HG02970 (cell line): ENCODE measurements around the gene ARHGAP26.
A peak's percentile ranks its signal among the peaks of the same experiment; 100 is the strongest.

Source experiments
- ATAC-seq: cut with Tn5 transposase; IDR thresholded peaks from one replicate; pipeline ENCODE4 v1.9.1; 2021; ENCODE audit warnings: mild to moderate bottlenecking, moderate library complexity, moderate number of reproducible peaks; ENCODE audit not compliant: unreplicated experiment, low FRiP score

The ARHGAP26 gene

DNA sequence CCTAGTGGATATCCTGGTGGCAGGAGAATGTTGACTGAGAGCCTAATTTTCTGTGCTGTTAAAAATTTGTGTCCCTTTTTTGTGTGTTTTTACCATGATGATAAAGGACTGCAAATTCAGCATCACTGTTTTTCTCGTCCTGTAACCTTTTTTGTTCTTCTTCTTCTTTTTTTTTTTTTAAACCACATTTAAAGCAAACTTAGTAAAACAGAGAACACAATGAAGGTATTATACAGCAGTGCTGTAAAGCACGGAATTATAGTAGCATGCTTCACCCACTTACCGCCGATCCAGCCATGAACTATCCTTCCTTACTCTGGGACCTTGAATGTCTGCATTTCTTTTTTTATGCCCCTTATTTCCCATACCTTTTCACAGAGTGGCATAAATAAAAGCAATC, 280.0 kb downstream of the ARHGAP26 start:
- no peak for ATAC-seq

DNA sequence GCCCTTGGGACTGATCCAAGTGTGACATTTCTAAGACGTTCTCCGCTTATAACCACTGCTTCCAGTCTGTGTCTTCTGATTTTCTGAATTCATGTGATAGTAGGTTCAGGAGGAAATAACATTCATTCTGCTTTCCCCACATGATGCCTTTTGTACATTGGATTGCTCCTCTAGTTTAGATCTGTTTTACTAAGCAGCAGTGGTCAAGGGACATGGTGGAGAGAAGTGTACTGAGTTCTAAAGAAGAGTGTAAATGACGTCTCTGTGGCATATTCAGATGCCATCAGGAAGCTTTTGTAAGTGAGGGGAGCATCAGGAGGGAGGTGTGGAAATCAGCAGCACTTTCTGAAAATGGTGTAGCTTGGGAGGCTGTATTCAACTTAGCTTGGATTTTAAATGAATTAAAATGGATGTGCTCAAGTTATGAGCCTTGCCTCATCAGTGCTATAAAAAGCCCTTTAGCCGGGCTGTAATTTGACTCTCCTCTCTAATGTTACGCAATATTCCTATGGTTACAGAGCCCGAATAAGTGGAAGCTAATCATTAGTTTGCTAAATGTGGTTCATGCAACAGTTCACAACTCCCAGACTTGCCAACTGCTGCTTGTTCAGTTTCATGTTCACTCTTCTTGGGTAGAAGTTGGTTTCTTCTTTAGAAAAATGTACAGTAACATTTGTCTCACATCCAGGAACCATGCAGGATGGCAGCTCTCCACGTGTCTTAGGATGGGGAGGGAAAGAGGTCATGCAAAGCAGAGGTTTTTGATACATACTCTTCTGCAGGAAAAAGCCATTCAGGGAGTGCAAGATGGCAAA, 281.3 kb downstream of the ARHGAP26 start:
- no peak for ATAC-seq

DNA sequence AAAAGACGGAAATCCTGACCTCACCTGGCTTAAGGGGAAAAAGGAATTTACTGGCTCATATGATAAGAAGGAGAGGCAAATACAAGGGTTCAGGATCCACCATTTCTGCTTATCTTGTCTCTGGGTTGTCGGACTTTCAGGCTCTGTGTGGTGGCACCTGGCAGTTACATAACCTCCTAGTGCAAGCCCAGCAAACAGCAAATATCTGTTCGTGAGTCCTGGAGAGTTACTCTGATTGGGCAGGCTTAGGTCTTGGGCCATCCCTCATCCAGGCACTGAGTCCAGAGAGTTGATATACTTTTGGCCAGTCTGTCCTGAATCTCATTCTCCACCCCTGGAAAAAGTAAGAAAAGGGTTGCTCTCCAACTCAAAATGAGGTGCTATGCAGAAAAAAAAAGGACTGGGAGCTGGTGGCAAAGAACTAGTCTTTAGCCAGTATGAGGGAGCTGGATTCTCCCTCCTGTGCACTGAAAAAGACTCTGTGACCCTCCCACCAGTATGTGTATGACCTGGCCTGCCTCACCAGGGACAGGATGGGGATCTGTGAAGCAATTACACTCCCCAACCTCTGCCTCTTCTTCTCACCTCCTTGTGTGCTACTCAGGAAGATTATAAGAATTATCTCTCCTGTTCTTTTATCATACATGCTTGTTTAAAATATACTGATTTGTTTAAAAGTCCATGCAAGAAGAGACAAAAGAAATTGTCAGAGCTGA, 282.9 kb downstream of the ARHGAP26 start:
- ATAC-seq, result no peak

DNA sequence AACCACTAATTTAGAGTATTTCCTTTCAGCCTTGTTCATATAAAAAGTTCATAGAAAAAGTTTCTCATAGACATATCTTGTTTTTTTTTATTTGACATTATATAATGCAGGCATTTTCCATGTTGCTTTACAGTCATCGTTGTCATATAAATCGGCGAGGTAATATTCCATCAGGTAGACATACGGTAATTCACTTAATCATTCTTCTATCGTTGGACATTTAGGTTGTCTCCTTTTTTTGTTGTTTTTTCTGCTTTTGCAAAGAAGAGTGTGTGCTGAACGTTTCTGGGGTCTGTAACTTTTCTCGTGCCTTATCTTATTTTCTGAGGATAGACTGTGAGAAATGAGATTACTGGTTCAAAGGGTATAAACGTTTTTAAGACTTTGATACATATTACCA, 283.6 kb downstream of the ARHGAP26 start:
- ATAC-seq, result no peak

DNA sequence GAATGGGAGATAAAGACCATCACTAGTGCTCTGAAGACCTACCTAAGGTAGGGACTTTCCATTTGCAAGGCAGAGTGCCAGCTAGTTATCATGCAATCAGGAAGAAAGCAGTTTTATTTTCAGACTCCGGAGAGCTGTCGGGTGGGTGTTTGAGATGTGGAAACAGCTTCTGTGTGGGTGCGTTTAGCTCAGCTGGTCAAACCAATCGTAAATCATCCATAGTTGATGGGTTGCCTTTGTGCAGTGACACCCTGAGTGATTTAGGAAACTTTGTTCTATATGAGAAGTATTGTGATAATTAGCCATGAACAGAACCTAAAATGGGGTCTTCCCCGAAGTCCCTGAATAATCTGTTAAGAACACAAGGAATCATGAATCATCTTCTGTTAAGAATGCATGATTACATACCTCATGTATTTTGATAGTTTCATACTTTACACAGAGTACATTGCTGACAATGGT, 284.3 kb downstream of the ARHGAP26 start:
- ATAC-seq, result no peak

DNA sequence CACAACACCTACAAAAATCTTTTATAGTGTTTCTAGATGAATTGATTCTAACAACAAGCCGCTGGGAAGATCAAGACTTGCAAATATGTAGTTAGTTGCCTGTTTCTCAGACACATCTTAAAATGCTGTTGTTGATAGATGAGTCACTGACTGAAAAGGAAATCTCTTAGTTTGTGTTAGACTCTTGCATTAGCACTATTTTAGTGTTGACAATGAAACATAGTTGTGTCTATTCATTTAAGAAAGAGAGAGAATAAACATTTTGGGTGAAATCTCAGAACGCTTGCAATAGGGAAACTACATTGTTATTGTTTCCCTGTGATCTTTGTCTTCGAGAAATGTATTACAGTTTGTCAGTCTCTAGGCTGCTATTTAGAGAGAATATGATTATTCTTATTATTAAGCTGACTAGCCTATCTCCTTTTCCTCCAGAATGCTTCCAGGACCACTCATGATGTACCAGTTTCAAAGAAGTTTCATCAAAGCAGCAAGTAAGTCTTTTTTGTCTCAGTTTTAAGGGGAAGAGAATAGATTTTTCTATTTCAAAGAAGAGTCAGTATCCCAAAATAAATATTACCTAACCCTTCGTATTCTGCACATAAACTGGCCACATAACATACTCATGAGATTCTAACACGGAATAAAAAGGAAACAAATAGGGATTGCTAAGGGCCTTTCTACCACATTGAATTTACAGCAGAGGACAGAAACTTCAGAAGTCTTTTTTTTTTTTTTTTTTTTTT, 285.6 kb downstream of the ARHGAP26 start:
- ATAC-seq, result no peak

DNA sequence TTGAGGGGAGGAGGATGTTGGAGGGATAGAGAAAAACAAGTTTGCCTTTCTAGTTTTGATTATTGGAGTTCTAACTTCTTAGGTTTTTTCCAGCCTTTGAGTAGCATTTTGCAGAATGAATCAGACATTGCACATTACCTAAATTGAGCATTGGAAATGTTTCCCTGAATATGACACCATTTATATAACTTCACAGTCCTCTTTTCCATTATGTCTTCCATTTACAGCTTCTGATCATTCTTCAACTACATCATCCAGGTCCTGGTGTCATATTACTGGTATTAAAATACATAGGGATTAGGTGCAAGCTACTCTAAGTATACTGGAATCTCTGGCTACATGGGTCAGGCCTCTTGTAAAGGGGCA, 286.1 kb downstream of the ARHGAP26 start:
- ATAC-seq, result no peak

DNA sequence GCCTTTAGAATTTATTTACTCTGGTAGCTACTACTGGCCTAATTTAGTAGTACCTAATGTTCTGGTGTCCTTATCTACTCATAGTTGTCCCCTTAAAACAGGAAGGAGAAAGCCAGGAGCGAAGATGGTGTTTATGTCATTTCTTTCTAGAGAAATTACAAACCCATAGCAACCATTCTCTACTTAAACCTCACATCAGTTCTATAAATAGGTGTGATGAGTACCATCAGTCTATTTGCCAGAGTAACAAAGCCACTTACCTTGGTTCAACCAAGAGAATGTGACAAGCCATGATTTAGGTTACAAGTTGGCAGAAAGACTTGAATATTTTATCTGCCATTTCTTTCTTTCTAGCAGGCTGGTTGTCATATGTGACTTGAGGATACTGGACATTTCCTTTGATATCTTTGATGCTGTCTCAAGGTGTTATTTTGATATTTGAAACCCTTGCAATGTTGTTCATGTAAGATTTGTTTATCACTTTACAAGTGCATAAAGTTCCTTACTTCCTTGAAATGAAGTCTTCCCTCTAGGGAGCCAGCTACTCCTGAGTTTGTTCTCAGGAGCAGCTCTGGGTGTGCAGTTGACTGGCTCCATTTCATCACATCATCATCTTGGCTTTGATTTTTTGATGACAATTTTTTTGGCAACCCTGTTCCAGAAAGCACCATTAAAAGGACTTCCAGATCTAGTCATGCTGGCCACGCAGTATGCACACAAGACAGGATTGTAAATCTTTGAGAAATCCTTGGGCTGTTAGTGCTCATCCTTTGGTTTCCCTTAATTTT, 286.8 kb downstream of the ARHGAP26 start:
- ATAC-seq, result peak; percentile 42

DNA sequence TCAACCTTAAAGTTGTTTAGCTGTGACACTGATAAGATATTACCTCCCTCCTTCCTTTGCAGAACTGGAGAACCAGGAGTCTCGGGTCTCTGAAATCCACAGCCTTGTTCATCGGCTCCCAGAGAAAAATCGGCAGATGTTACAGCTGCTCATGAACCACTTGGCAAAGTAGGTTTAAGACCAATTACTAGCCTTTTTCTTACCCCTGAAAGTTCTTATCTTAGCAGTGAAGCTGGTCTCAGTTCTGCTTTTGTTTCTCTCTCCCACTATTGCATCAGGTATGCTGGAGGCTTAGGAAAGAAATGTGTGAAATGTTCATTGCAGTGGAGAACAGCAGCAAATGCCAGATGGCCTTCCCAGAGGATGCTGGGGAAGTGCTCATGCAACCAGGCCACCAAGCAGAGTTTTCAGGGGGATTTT, 287.4 kb downstream of the ARHGAP26 start:
- ATAC-seq, result no peak

DNA sequence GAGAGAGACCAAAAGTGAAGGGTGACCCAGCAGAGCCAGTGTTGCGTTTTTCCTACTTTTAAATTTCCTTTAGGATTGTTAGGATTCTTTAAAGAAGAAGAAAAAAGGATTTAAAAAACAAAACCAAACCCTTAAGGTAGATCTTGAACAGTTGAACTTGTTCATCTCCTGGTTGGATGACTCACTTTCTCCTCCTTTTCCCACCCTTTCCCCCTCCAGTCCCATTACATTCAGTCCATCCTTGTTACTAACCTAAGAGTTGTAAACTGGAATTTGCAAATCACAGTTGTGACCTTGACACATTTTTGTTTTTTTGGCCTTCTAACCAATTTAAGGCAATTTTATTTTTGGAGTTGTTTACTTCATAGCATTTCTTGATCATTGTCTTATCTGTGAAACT, 289.2 kb downstream of the ARHGAP26 start:
- ATAC-seq, result no peak

DNA sequence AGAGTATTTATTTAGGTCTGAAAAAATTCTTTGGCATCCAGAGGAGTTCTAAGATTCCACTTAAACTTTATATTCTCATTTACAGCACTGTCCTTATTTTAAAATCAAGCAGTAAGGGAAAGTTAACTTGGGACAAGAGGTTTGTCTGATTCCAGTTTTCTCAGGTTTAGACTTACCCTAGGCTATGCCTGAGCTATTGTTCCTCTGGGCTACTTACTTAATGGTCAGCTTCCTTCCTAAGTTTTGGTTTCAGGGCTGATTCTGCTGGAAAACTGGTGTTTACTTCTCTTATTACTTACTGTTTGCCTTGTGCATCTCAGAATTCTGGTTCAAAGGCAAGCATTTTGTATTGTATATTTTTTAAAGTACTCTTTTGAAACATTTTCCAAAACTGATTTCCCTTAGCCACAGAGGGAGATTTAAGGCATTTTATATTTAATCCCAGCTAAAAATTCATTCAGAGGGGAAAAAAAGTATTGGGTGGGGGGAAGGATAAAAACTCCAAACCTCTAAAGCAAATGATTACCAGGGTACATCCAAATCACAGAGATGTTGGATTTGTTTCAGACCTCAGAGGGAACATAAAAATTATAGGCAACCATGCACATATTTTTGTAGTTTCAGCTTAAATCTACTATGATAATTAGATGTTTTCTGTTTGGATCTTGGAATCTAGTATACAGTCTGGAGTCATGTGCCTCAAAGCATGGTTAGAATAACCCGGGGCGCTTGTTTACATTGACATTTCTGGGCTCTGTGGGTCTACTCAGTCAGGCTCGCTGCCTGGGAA, 290.0 kb downstream of the ARHGAP26 start:
- no peak for ATAC-seq

DNA sequence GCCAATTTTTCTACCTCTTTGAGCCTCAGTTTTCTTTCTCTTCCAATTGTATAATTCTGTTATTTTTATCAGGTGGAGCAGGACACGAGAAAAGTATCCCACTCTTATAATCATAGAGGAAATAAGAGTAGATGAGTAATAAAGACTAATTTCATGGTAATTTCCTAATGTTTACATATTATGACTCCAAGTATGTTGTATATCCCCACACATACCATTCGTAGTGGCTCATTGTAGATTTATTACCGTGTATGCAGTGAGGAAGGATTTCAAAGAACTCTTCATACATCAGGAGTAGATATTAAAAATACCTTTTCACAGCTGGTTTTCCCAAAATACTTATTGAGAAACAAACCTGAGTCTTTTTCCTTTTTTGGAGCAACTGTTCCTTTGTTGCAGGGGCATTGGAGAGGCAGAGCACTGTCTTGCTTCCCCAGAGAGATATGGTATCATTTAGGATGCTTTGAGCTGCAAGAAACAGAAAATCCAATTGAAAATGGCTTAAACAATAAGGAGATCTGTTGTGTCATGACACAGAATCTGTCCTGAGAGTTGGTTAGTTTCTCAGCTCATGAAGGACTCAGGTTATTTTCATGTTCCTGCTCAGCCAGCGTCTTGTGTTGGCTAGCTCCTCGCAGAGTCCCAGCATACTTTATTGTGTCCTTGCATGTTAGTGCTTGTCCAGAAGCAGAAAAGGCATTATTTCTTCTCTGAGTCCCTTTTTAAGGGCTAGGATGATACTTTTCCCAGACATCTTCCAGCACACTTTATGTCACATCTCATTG, 291.2 kb downstream of the ARHGAP26 start:
- no peak for ATAC-seq

DNA sequence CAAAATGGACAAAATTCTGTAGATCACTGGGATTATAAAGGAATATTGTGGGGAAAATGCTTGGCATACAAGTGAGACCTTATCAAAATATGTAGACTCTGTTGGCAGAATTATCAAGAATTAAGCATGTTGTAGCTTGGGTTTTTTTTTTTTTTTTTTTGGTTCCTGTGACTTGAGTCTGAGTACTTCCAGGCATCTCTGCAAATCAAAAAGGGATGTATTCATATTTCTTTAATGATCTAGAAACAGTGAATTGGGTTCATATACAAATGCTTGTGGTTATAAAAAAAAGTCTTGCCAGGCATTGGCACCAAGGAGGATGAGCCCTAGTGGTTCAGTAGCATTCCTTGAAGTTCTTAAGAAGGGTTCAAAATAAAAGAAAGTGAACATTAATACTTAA, 292.2 kb downstream of the ARHGAP26 start:
- ATAC-seq, result no peak

DNA sequence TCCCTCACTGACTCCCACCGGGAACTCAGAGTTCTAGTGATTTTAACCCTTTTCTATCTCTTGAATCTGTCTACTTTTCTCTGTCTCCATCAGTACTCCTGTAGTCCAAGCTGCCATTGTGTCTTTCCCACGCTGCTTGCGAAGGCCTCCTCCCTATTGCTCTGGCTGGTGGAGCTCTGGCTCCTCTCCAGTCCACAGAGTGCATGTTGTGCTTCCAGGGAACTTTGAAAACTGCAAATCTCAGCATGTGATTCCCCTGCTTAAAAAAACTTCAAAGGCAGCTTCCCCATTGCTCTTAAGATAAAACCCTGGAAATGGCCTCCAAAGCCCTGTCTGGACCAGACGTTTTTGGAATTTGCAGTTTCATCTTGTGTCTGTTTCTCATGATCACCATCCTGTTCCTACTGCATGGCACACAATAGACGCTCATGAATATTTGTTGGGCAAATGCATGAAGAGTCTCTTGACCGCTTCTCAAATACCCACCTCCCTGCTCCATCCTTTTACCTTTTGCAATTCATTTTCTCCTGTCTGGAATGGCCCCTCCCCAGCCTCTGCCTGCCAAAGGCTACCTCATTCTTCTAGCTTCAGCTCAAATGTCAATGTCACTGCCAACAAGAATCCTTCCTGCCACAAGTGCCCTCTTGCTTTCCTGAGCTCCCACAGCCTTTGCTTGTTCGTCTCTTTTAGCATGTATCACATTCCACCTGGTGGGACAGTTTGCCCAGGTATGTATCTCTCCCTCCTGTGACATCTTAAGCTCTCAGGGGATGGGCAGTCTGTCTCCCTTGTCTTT, 293.2 kb downstream of the ARHGAP26 start:
- ATAC-seq, result no peak

DNA sequence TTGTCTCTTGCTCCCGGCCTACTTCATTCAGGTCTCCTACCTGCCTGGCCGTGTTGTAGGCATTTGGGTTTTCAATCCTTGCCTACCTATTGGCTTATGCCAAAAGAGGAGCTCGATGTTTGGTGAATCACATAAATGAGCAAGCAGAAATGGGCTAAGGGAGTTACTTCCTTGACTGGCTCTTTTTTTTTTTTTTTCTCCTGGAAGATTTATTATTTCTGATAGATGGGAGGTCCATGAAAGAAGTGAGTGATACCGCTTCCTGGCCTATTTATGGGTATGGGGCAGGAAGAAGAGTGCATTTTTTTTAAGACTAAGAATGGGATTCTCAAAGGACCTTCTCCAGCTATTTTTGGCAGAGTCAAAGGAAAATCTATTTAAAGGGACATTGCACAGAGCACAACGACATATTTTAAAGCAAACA, 294.1 kb downstream of the ARHGAP26 start:
- ATAC-seq, result no peak

DNA sequence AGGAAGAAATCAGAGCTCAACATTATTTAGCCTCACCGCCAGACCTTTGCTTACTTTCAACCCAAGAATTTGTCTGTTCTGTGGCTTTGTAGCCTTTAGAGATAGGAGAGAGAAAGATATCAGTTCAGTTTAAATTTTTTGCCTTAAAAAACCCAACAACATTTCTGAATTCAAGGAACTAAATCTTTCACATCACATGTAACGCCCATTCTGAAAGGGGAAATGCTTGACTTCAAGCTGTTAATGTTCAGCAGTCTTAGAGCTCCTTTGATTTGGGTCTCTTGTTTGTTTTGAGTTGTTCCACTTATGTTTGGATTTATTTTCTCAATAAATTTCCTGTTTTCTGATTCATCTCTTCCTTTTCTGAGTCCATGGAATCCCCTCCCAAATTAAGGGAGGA, 294.5 kb downstream of the ARHGAP26 start:
- no peak for ATAC-seq

DNA sequence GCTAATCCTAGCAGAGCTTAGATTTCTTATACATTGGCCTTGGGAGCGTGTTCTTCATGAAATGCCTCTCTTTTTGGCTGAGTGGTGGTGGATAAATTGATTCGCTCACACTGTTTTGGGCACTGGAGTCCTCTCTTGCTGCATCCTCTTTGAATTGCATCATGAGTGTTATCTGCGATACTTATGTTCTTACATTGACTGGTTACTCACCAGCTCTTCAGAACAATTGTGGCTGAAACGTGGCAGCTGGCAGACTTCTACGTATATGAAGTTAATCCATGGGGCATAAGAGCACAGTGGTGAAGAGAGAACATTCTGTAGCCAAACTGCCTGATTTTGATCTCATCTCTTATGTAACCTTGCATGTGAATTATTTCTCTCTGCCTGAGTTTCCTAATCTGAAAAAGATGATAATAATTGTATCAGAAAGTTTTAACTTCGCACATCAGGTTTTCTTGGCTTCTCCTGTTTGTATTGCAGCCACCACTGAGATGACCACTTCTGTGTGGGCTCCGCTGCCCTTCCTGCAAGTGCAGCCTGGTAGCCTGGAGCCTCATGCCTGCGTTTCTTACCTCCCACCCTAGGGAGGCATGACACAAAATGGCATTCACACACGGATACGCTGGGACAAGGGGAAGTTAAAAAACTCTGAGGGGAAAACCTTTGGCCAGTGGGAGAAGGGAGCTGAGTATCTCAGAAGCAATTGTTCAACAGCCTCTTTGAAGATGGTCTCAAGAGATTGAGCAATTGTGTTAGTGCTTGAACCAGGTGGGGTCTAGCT, 295.2 kb downstream of the ARHGAP26 start:
- no peak for ATAC-seq
